KMS-11 (cell line): Measurements from ENCODE around the gene TMEM106C.

Source experiments
- H2AFZ ChIP-seq: fragments of 200-600 bp; sonication (generic); 2 replicates; pipeline ENCODE4 v1.6.1; 2016; ENCODE audit warnings: antibody characterized with exemption, mixed run types, low read depth
- H3K27ac ChIP-seq: fragments of 200-600 bp; sonication (generic); 2 replicates; pipeline ENCODE4 v1.6.1; 2016; ENCODE audit warnings: mild to moderate bottlenecking, mixed run types
- H3K27me3 ChIP-seq: fragments of 200-600 bp; sonication (generic); 2 replicates; pipeline ENCODE4 v1.6.1; 2017; ENCODE audit warnings: mild to moderate bottlenecking, low read depth, mixed run types, moderate library complexity; ENCODE audit not compliant: insufficient read depth
- H3K36me3 ChIP-seq: fragments of 200-600 bp; sonication (generic); 2 replicates; pipeline ENCODE4 v1.6.1; 2017; ENCODE audit warnings: mild to moderate bottlenecking, mixed run types; ENCODE audit not compliant: insufficient read depth
- H3K4me1 ChIP-seq: fragments of 200-600 bp; sonication (generic); 2 replicates; pipeline ENCODE4 v1.6.1; 2016; ENCODE audit warnings: mild to moderate bottlenecking, low read depth, mixed run types; ENCODE audit not compliant: poor library complexity, severe bottlenecking
- H3K4me2 ChIP-seq: fragments of 200-600 bp; sonication (generic); 2 replicates; pipeline ENCODE4 v1.7.0; 2016; ENCODE audit warnings: mild to moderate bottlenecking, mixed run types
- H3K4me3 ChIP-seq: fragments of 200-600 bp; sonication (generic); IDR thresholded peaks from 2 replicates; pipeline ENCODE4 v1.6.1; 2017; ENCODE audit warnings: low read depth, low read length, mixed read lengths; ENCODE audit not compliant: insufficient read depth
- H3K79me2 ChIP-seq: fragments of 200-600 bp; sonication (generic); 2 replicates; pipeline ENCODE4 v1.6.1; 2016; ENCODE audit warnings: low read depth, mixed run types; ENCODE audit not compliant: insufficient read depth
- H3K9ac ChIP-seq: fragments of 200-600 bp; sonication (generic); 2 replicates; pipeline ENCODE4 v1.6.1; 2016; ENCODE audit warnings: mild to moderate bottlenecking, mixed run types
- H4K20me1 ChIP-seq: fragments of 200-600 bp; sonication (generic); 2 replicates; pipeline ENCODE4 v1.6.1; 2016; ENCODE audit warnings: mild to moderate bottlenecking, mixed run types; ENCODE audit not compliant: insufficient read depth
- TF ChIP-seq, protein P1 (sequence below): fragments of 200-600 bp; sonication (generic); conservative IDR thresholded peaks from 2 replicates; pipeline ENCODE4 v1.6.1; 2017; ENCODE audit warnings: low read depth, mild to moderate bottlenecking, antibody characterized with exemption, low read length, moderate library complexity, mixed read lengths

Gene TMEM106C

DNA sequence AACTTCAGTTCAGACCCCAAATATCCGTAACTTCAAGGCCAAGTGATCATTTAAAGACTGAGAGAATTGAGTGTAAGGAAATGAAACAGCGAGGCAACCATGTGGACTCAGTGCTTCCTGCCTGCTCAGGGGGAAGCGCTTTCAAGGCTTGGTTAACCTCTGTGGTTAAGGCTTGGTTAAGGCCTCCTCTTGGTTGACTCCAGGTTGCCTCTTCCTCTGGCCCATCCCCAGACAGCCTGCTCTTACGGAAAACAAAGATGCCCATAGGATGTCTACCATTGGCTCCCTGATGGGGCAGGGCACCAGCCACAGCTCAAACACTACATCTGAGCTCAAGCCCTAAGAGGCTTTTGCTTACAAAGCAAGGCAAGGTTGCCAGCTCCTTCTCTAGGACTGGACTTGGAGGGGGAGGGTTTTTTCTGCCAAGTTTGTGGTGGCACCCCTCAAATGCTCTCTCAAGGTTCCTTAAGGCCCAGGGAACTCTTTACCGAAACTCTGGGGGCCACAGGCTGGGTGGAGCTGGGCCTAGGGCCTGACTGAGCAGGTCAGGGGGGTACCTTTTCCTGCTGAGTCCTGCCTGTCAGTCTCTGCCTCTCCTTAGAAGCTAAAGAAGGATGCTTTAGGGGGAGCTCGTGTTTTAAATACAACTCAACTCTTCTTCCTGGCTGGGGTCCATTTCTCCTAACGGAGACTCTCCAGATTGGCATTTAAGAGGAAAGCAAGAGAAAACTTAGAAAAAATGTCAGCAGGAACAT, 27.1 kb downstream of the TMEM106C start:
- Histone ChIP-seq H4K20me1 (no peaks in the 10 kb centered on the region), H3K9ac (no peak overlapping the region), H3K4me1 (no peaks in the 10 kb centered on the region), H3K36me3 (no peaks in the 10 kb centered on the region), H2AFZ (no peak overlapping the region), H3K27me3 (no peaks in the 10 kb centered on the region), H3K4me3 (no peak overlapping the region), H3K79me2 (no peaks in the 10 kb centered on the region), H3K27ac (no peak overlapping the region), H3K4me2 (no peak overlapping the region)
- TF ChIP-seq, protein P1, sequence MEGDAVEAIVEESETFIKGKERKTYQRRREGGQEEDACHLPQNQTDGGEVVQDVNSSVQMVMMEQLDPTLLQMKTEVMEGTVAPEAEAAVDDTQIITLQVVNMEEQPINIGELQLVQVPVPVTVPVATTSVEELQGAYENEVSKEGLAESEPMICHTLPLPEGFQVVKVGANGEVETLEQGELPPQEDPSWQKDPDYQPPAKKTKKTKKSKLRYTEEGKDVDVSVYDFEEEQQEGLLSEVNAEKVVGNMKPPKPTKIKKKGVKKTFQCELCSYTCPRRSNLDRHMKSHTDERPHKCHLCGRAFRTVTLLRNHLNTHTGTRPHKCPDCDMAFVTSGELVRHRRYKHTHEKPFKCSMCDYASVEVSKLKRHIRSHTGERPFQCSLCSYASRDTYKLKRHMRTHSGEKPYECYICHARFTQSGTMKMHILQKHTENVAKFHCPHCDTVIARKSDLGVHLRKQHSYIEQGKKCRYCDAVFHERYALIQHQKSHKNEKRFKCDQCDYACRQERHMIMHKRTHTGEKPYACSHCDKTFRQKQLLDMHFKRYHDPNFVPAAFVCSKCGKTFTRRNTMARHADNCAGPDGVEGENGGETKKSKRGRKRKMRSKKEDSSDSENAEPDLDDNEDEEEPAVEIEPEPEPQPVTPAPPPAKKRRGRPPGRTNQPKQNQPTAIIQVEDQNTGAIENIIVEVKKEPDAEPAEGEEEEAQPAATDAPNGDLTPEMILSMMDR, result no peak

DNA sequence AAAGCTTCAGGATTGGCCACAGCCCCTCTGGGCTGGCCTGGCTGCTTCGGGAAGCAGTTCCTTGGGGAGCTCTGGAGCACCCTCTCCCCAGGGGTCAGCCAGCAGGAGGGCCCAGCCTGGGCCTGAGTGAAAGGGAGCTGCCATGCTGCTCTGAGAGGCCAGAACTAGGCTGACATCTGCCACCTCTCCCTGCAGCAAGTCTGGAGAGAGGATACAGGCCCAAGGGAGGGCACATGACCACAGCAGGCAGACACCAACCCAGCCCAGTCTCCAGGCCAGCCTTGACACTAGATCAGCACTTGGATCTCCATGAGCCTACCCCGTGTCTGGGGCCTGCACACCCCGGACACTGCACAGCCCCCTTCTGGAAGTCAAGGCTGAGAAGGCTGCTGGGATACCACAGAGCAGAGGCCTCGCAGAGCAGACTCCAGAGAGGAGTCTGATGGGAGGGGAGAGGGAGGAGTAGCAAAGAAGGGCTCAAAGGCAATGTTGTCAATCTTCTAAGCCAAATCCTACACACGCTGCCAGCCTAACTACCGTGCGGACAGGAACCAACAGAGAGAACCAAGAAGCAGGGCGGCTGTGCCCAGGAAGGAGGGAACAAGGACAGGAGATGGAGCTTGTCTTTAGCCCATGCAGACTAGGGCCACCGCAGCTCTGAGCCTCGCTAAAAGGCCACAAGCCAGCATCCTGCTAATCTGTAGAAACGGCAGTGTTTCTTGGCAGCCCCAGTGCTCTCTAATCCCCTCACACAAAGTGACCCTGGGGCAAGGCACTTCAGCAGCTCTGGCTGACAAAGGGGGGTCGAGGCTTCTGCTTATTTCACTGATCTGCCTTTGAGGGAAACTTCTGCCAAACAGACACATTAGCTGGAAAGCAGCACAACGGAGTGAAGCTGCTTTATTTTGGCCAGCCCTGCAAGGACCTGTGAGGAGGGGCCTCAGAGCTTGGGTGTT, 28.0 kb downstream of the TMEM106C start:
- no peak overlapping the region for H3K27ac ChIP-seq
- TF ChIP-seq, protein P1, result no peak
- H2AFZ ChIP-seq, result no peak overlapping the region
- H3K4me3 ChIP-seq, result no peak overlapping the region
- no peak overlapping the region for H3K9ac ChIP-seq
- no peaks in the 10 kb centered on the region for H3K36me3 ChIP-seq
- H4K20me1 ChIP-seq, result no peaks in the 10 kb centered on the region
- H3K79me2 ChIP-seq, result no peaks in the 10 kb centered on the region
- no peaks in the 10 kb centered on the region for H3K27me3 ChIP-seq
- H3K4me1 ChIP-seq, result no peaks in the 10 kb centered on the region
- H3K4me2 ChIP-seq, result no peak overlapping the region

DNA sequence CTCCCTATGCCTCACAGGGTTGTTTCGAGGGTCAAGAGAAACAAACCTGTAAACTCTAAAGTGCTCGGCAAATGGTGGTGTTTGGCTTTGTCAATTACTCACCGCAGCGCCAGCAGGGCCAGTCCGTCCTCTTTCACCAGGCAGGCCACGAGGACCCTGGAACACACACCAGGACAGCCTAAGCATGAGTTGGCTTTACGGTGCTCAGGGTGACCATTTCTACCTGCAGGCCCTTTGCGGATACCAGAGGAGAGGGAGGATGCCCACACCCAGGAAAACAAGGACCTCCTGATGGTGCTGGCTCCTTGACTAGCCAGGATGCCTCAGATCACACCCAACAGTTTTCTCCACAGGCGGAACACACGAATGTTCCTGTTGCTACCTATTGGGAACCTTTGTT, 29.4 kb downstream of the TMEM106C start:
- Histone ChIP-seq H3K79me2 (no peaks in the 10 kb centered on the region), H3K4me2 (no peak overlapping the region), H3K36me3 (no peaks in the 10 kb centered on the region), H3K4me3 (no peak overlapping the region), H3K4me1 (no peaks in the 10 kb centered on the region), H3K9ac (no peak overlapping the region), H2AFZ (no peak overlapping the region), H3K27me3 (no peaks in the 10 kb centered on the region), H4K20me1 (no peaks in the 10 kb centered on the region), H3K27ac (no peak overlapping the region)
- TF ChIP-seq, protein P1, result no peak

DNA sequence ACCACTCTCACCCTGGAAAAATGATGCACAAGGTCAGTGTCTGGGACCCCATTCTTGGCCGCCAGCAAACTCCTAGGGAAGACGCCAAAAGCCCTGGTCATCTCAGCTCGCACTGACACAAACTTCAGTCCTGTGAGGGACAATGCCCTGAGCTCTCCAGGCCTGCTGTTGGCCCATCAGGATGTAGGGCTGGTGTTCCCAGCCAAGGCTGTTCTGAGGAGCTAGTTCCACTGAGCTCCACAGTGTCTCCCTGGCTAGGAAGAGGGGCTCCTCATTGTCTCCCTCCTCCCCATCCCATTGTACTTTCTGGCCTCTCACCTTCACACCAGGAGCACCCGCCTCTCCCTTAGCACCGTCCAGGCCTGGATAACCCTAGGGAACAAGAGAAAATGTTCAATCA, 30.1 kb downstream of the TMEM106C start:
- Histone ChIP-seq H3K4me1 (no peaks in the 10 kb centered on the region), H3K27me3 (no peaks in the 10 kb centered on the region), H4K20me1 (no peaks in the 10 kb centered on the region), H3K9ac (no peak overlapping the region), H2AFZ (no peak overlapping the region), H3K4me3 (no peak overlapping the region), H3K79me2 (no peaks in the 10 kb centered on the region), H3K36me3 (no peaks in the 10 kb centered on the region), H3K27ac (no peak overlapping the region), H3K4me2 (no peak overlapping the region)
- TF ChIP-seq, protein P1, result no peak
